BE2C (cell line): ENCODE data around the gene CCDC127.
"Not testable (repeated sequence)": the region's sequence is repeated elsewhere in the genome, so short reads cannot be mapped to it uniquely, and the experiment has no call there.

Source experiments
- DNase-seq: peaks from one replicate; pipeline ENCODE4 v3.0.0-alpha.2; 2020
- H3K27me3 ChIP-seq: fragments of 250-450 bp; sonication (Bioruptor Pico); 2 replicates; pipeline ENCODE4 v1.5.1; 2020; ENCODE audit warnings: mild to moderate bottlenecking
- H3K36me3 ChIP-seq: fragments of 250-450 bp; sonication (Bioruptor Pico); 2 replicates; pipeline ENCODE4 v1.5.1; 2020; ENCODE audit warnings: mild to moderate bottlenecking
- H3K4me1 ChIP-seq: fragments of 250-450 bp; sonication (Bioruptor Pico); 2 replicates; pipeline ENCODE4 v1.5.1; 2020
- H3K4me3 ChIP-seq: 2 replicates; pipeline ENCODE4 v1.5.1; 2011; ENCODE audit warnings: low read depth, low read length
- H3K9me3 ChIP-seq: fragments of 250-450 bp; sonication (Bioruptor Pico); 2 replicates; pipeline ENCODE4 v1.5.1; 2020
- CTCF ChIP-seq: IDR thresholded peaks from 2 replicates; pipeline ENCODE4 v1.5.1; 2012; ENCODE audit warnings: mild to moderate bottlenecking, low read depth, low read length

Gene CCDC127

GRCh38 chr5:199950-200645, 17.9 kb downstream of the CCDC127 start:
- Histone ChIP-seq H3K4me3 (no peak overlapping the region), H3K36me3 (peaks cover 14% of the 10 kb centered on the region), H3K27me3 (no peaks in the 10 kb centered on the region), H3K9me3 (no peaks in the 10 kb centered on the region), H3K4me1 (no peaks in the 10 kb centered on the region)
- no peak for DNase-seq
- TF ChIP-seq CTCF = no peak

- Histone ChIP-seq H3K4me1 (no peaks in the 10 kb centered on the region), H3K9me3 (no peaks in the 10 kb centered on the region), H3K36me3 (peaks cover 7% of the 10 kb centered on the region), H3K27me3 (no peaks in the 10 kb centered on the region), H3K4me3 (no peak overlapping the region)
- TF ChIP-seq CTCF = no peak
- DNase-seq = no peak
Observed at GRCh38 chr5:199197-199949, 18.6 kb downstream of the CCDC127 start.

GRCh38 chr5:198516-199196, 19.3 kb downstream of the CCDC127 start:
- DNase-seq = no peak
- H3K4me1 ChIP-seq = no peaks in the 10 kb centered on the region
- H3K4me3 ChIP-seq = no peak overlapping the region
- no peaks in the 10 kb centered on the region for H3K9me3 ChIP-seq
- TF ChIP-seq CTCF = no peak
- no peaks in the 10 kb centered on the region for H3K27me3 ChIP-seq
- H3K36me3 ChIP-seq = no peaks in the 10 kb centered on the region; the same call in 1 of the 2 replicates

- Histone ChIP-seq H3K4me3 (no peak overlapping the region), H3K27me3 (no peaks in the 10 kb centered on the region), H3K9me3 (no peaks in the 10 kb centered on the region), H3K36me3 (no peaks in the 10 kb centered on the region), H3K4me1 (no peaks in the 10 kb centered on the region)
- no peak for DNase-seq
- TF ChIP-seq CTCF = no peak
Observed at GRCh38 chr5:197892-198489, 20.0 kb downstream of the CCDC127 start.

- not testable (repeated sequence) for DNase-seq
Observed at GRCh38 chr5:197031-197430, 20.9 kb downstream of the CCDC127 start.

More at GRCh38 chr5:197031-197430, 20.9 kb downstream of the CCDC127 start:
- peak; percentile 6; the same call in 1 of the 2 replicates for TF ChIP-seq CTCF
- not testable (repeated sequence) for H3K27me3 ChIP-seq, H3K9me3 ChIP-seq, H3K4me1 ChIP-seq, H3K36me3 ChIP-seq, H3K4me3 ChIP-seq
